Gastroesophageal sphincter (tissue), 3 donors: ENCODE results near the gene SF3B2.

Experiments used
- EP300 ChIP-seq: sonication (generic); formaldehyde crosslinking; IDR thresholded peaks from one replicate; pipeline ENCODE4 v1.6.1; 2017; ENCODE audit warnings: antibody characterized with exemption, mild to moderate bottlenecking
- POLR2A ChIP-seq, 2 donors: fragments of 450-650 bp; IDR thresholded peaks; one replicate each; pipeline ENCODE4 v1.6.1; 2017; ENCODE audit warnings: antibody characterized with exemption in 2 of 2, mild to moderate bottlenecking in 2 of 2, moderate library complexity in 1 of 2
- POLR2AphosphoS5 ChIP-seq: sonication (generic); formaldehyde crosslinking; IDR thresholded peaks from one replicate; pipeline ENCODE4 v1.6.1; 2017; ENCODE audit warnings: antibody characterized with exemption
- TF ChIP-seq, protein P1 (sequence below), 4 experiments: fragments of 200-600 bp in 2 of 4; fragments of 450-650 bp in 2 of 4; sonication (generic) in 1 of 4; IDR thresholded peaks; one replicate each; pipeline ENCODE4 v1.5.1; 2017 to 2019; ENCODE audit warnings: antibody characterized with exemption in 4 of 4, mild to moderate bottlenecking in 2 of 4, moderate library complexity in 2 of 4

- TF ChIP-seq POLR2A (IDR thresholded peaks at IDR 0.05) = no peak
- TF ChIP-seq, protein P1, sequence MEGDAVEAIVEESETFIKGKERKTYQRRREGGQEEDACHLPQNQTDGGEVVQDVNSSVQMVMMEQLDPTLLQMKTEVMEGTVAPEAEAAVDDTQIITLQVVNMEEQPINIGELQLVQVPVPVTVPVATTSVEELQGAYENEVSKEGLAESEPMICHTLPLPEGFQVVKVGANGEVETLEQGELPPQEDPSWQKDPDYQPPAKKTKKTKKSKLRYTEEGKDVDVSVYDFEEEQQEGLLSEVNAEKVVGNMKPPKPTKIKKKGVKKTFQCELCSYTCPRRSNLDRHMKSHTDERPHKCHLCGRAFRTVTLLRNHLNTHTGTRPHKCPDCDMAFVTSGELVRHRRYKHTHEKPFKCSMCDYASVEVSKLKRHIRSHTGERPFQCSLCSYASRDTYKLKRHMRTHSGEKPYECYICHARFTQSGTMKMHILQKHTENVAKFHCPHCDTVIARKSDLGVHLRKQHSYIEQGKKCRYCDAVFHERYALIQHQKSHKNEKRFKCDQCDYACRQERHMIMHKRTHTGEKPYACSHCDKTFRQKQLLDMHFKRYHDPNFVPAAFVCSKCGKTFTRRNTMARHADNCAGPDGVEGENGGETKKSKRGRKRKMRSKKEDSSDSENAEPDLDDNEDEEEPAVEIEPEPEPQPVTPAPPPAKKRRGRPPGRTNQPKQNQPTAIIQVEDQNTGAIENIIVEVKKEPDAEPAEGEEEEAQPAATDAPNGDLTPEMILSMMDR (IDR thresholded peaks at IDR 0.05) = no peak
- no peak for TF ChIP-seq POLR2AphosphoS5
- TF ChIP-seq EP300 = no peak
These were observed 459 bp downstream of the SF3B2 start for GRCh38 chr11:66052664-66052982.
